Activated CD4-positive, alpha-beta T cell treated with anti-CD3 and anti-CD28 coated beads, Interleukin-2, amount 10 ng/mL, durations not matched to agents 7 days and 5 days (primary cell): ENCODE results near the gene BSN. TPM values are rescaled to one million over a fixed set of nuclear protein-coding genes. Genes with fewer than 3 reads are reported as not detected.
A peak's percentile ranks its signal among the peaks of the same experiment; 100 is the strongest.

Source experiments
- CTCF ChIA-PET: fragments of 350-600 bp; sonication (Branson Sonifier 250); formaldehyde crosslinking; loops from one replicate; lab custom pipeline; 2021; ENCODE audit warnings: antibody characterized with exemption; lab: Charles Lee
- POLR2A ChIA-PET: fragments of 350-600 bp; sonication (Branson Sonifier 250); formaldehyde crosslinking; loops from one replicate; lab custom pipeline; 2021; ENCODE audit warnings: antibody characterized with exemption; lab: Charles Lee
- DNase-seq: peaks from one replicate; pipeline ENCODE4 v3.0.0-alpha.2; 2020
- H3K27ac Mint-ChIP-seq: one replicate; pipeline ENCODE4 v1.8.0; 2021; ENCODE audit warnings: mild to moderate bottlenecking, moderate library complexity, mixed read lengths
- H3K27me3 Mint-ChIP-seq: one replicate; pipeline ENCODE4 v1.8.0; 2021; ENCODE audit warnings: mixed read lengths
- H3K36me3 Mint-ChIP-seq: one replicate; pipeline ENCODE4 v1.8.0; 2021; ENCODE audit warnings: low read depth, mixed read lengths
- H3K4me1 Mint-ChIP-seq: one replicate; pipeline ENCODE4 v1.8.0; 2021; ENCODE audit warnings: mixed read lengths
- H3K4me3 Mint-ChIP-seq: one replicate; pipeline ENCODE4 v1.8.0; 2021; ENCODE audit warnings: mild to moderate bottlenecking, moderate library complexity, mixed read lengths
- H3K9me3 Mint-ChIP-seq: one replicate; pipeline ENCODE4 v1.8.0; 2021; ENCODE audit warnings: mixed read lengths
- total RNA-seq, 2 experiments: library from RNA; stranded (reverse); gene quantifications; one replicate each; pipeline ENCODE4 v1.2.3, GENCODE V29; 2021

The BSN gene
- total RNA-seq, 2 experiments from 2014 or later, result 0.06 to 0.07 TPM

DNA sequence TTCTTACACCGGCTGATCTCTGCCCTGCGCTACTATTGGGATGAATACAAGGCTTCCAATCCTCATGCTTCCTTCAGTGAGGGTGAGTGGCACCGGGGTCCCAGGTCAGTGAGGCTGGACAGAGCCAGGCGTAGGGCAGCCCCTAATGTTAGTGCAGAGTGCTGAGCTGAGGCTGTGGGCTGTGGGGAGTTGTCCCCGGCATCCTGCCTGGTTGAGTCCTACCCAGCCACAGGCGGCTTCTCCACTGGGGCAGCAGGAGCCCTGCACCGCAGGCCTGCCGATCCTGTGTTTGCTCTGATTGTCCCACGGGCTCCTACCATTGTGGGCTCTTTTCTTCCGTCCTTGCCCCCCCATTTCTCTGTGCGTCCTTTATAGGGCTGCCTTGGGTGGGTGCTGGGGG is 148.4 kb downstream of the BSN start:
- POLR2A ChIA-PET, result no interaction called here
- H3K4me1 Mint-ChIP-seq, result no peaks in the 10 kb centered on the region

DNA sequence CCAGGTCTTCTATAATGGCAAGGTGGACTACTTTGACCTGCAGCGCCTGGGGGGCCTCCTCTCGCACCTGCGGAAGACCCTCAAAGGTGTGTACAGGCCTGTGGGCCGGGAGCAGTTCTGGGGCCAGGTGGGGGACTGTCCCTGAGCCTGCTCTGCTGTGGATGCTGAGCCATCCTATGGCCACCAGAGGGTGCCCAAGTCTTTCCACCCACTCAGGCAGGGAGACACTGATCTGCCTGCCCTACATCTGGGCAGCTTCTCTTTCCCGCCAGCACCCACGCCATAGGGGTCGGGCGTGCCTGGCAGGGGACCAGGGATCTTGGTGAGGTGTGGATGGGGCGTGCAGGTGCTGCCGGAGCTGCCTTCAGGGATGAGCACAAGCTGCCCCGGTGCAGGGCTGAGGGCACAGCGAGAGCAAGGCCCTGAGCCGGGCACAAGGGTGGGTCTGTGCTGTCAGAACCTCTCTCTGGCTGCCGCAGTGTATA is 149.2 kb downstream of the BSN start:
- no peak overlapping the region for H3K27ac Mint-ChIP-seq
- no peaks in the 10 kb centered on the region for H3K9me3 Mint-ChIP-seq
- H3K4me1 Mint-ChIP-seq, result no peaks in the 10 kb centered on the region
- H3K27me3 Mint-ChIP-seq, result no peaks in the 10 kb centered on the region
- DNase-seq, result peak; percentile 77
- no peaks in the 10 kb centered on the region for H3K36me3 Mint-ChIP-seq
- CTCF ChIA-PET, result interaction anchor here (0.6 to 1.6 kb wide), 8 partner anchors 9 to 209 kb away, joined by 3 to 5 read pairs (median 4); partner anchors contain the start of gene INKA1
- POLR2A ChIA-PET, result no interaction called here
- no peak overlapping the region for H3K4me3 Mint-ChIP-seq

More for the DNA sequence above, 148.4 kb downstream of the BSN start:
- Mint-ChIP-seq H3K27me3 (no peaks in the 10 kb centered on the region), H3K36me3 (no peaks in the 10 kb centered on the region), H3K9me3 (no peaks in the 10 kb centered on the region), H3K27ac (no peak overlapping the region), H3K4me3 (no peak overlapping the region)
- DNase-seq, result no peak
- CTCF ChIA-PET, result interaction anchor here (0.6 to 1.5 kb wide), 2 partner anchors 136 to 581 kb away, joined by 3 to 4 read pairs; no protein-coding TSS in a partner anchor

DNA sequence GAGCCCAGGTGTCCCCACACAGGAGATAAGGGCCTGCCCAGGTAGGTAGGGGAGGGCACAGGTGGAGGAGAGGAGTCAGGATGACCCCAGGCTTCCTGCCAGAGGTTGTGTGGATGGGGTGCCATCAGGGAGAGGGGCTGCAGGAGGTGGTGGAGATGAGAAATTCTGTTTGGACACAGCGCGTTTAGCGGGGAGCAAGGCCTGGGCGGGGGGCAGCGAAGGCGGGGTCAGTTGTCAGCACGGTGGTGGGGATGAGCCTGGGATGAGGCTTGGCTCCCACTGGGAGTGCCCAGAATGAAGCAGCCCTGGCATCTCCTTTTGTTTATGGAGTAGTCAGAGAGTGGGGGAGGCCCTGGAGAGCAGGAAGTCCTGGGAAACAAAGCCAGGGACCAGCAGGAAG is 149.7 kb downstream of the BSN start:
- H3K4me1 Mint-ChIP-seq, result no peaks in the 10 kb centered on the region
- no peaks in the 10 kb centered on the region for H3K9me3 Mint-ChIP-seq
- H3K36me3 Mint-ChIP-seq, result no peaks in the 10 kb centered on the region
- H3K27ac Mint-ChIP-seq, result no peak overlapping the region
- H3K4me3 Mint-ChIP-seq, result no peak overlapping the region
- no peak for DNase-seq
- ChIA-PET POLR2A (no interaction called here), CTCF (interaction anchor here (0.6 to 1.6 kb wide), 6 partner anchors 9 to 137 kb away, joined by 3 to 4 read pairs (median 4); partner anchors contain the start of gene INKA1)
- no peaks in the 10 kb centered on the region for H3K27me3 Mint-ChIP-seq

DNA sequence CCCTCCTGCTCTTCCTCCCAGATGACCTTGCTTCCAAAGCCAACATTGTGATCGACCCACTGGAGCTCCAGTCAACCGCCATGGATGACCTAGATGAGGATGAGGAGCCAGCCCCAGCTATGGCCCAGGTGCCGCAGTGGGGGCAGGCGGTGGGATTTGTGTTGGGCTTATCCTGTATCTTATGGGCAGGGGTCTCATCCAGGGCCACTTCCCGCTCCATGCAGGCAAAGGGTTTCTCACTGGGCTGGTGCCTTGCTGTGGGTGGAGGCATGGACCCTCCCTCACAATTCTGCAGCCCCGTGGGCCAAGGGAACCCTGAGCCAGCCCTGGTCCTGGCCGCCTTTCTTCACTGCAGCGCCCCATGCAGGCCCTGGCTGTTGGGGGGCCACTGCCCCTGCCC is 150.4 kb downstream of the BSN start:
- POLR2A ChIA-PET, result interaction anchor here (0.6 kb wide), 1 partner anchor 13 kb away, joined by 4 read pairs; no protein-coding TSS in a partner anchor
- Mint-ChIP-seq H3K4me3 (no peak overlapping the region), H3K27me3 (no peaks in the 10 kb centered on the region), H3K4me1 (no peaks in the 10 kb centered on the region), H3K9me3 (no peaks in the 10 kb centered on the region), H3K36me3 (no peaks in the 10 kb centered on the region), H3K27ac (no peak overlapping the region)
- CTCF ChIA-PET, result interaction anchor here (1.5 to 1.6 kb wide), 2 partner anchors 8 to 138 kb away, joined by 3 to 4 read pairs; no protein-coding TSS in a partner anchor
- DNase-seq, result no peak

DNA sequence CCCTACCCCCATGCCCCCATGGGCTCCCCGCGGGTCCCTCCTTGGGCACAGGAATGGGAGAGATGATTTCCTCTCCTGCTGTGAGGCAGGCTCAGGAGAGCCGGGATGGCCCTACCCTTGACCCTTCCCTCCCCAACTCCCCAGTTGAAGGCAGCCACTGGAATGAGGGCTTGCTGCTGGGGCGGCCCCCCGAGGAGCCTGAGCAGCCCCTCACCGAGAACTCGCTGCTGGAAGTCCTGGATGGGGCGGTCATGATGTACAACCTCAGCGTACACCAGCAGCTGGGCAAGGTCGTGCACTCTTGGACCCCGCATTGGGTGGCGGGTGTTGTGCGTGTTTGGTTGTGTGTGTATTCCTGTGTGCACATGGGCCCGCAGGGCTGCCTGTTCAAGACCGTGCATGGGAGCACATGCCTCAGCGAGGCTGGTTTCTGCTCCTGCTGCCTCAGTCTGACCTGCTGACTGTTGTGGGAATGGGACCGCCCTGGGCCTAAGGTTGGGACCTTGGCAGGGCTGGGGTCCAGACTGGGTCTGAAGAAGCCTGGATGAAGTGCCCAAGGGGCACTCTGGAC is 151.2 kb downstream of the BSN start:
- Mint-ChIP-seq H3K27ac (no peak overlapping the region), H3K27me3 (no peaks in the 10 kb centered on the region), H3K4me1 (no peaks in the 10 kb centered on the region), H3K36me3 (no peaks in the 10 kb centered on the region), H3K9me3 (no peaks in the 10 kb centered on the region), H3K4me3 (no peak overlapping the region)
- ChIA-PET CTCF (no interaction called here), POLR2A (interaction anchor here (0.6 kb wide), 1 partner anchor 11 kb away, joined by 3 read pairs; no protein-coding TSS in a partner anchor)
- no peak for DNase-seq

DNA sequence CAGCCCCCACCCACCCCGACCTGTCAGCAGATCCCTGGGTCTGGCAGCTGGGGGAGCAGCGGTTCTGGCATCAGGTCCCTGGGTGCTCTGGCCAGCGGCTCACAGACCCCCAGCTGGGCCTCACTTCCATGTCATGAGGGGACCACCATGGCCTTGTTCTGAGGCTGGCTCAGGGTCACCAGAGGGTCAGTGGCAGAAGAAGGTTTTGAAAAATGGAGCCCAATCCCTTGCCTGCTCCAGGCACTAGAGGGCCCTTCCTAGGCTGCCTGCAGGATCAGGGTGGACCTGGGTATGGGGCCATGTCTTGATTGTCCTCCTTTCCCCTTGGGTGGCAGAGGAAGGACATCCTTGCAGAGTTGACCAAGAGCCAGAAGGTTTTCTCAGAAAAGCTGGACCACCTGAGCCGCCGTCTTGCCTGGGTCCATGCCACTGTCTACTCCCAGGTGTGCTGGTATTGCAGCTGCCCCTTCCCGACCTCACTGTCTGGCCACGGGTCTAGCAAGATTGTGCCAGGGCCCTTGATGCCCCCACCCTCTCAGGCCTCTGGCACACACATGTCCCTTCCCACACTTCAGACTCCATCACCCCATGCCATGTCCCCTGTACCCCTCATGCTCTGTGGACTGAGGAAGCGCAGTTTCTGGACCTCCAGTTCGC is 152.3 kb downstream of the BSN start:
- H3K4me1 Mint-ChIP-seq, result peaks cover 5% of the 10 kb centered on the region
- no peak overlapping the region for H3K4me3 Mint-ChIP-seq
- no peaks in the 10 kb centered on the region for H3K9me3 Mint-ChIP-seq
- H3K36me3 Mint-ChIP-seq, result no peaks in the 10 kb centered on the region
- POLR2A ChIA-PET, result no interaction called here
- CTCF ChIA-PET, result interaction anchor here (0.9 kb wide), 1 partner anchor 12 kb away, joined by 3 read pairs; no protein-coding TSS in a partner anchor
- no peaks in the 10 kb centered on the region for H3K27me3 Mint-ChIP-seq
- no peak for DNase-seq
- H3K27ac Mint-ChIP-seq, result no peak overlapping the region

DNA sequence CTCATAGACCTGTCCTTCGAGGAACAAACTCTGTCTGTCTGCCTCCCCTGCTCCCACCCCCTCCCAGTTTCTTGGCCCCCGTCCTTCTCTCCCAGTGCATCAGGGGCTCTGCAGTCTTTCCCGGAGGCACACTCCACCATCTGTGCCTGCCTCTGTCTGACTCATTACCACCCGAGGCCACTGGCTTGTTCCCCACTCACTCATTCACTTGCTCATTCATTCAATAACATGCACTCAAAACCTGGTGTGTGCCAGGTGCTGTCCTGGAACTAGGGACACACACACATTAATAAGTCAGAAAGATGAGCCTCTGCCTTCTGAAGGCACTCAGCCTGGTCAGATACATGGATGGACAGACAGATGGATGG is 152.8 kb downstream of the BSN start:
- Mint-ChIP-seq H3K4me1 (peaks cover 9% of the 10 kb centered on the region), H3K9me3 (no peaks in the 10 kb centered on the region), H3K27me3 (no peaks in the 10 kb centered on the region), H3K27ac (no peak overlapping the region), H3K36me3 (peaks cover 1% of the 10 kb centered on the region), H3K4me3 (no peak overlapping the region)
- no peak for DNase-seq
- ChIA-PET CTCF (interaction anchor here (1.1 kb wide), 1 partner anchor 11 kb away, joined by 3 read pairs; no protein-coding TSS in a partner anchor), POLR2A (no interaction called here)

DNA sequence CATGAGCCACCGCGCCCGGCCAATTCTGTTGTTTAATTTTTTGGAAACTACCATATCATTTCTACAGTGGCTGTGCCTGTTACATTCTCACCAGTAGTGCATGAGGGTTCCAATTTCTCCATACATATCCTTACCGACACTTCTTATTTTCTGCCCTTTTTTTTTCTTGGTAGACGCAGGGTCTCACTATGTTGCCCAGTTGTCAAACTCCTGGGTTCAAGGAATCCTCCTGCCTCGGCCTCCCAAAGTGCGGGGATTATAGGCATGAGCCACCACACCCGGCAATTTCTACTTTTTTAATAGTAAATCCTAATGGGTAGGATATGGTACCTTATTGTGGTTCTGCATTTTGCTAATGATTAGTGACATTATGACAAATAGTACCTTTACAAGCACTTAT is 155.6 kb downstream of the BSN start:
- Mint-ChIP-seq H3K27ac (no peak overlapping the region), H3K27me3 (no peaks in the 10 kb centered on the region), H3K36me3 (peaks cover 1% of the 10 kb centered on the region), H3K4me1 (peaks cover 23% of the 10 kb centered on the region), H3K9me3 (no peaks in the 10 kb centered on the region), H3K4me3 (no peak overlapping the region)
- CTCF ChIA-PET, result no interaction called here
- POLR2A ChIA-PET, result no interaction called here
- no peak for DNase-seq

DNA sequence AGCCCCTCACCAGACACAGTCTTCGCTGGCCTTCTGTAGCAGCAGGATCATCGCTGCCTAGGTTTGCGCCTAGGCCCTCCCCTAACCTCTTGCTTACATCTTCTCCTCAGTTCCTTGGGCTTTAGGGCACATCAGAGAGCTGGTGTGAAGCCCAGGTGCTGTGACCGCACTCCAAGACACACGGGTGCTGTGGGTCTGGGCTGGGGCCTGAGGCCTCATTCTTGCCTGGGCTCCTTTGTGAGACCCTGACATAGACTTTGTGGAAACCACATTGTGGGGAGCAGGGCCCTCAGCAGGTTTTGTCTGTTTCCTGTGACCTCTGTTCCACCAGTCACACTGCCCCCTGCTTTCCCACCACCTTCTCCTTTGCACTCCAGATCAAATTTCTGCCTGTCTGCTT is 157.2 kb downstream of the BSN start:
- peaks cover 23% of the 10 kb centered on the region for H3K4me1 Mint-ChIP-seq
- no peak for DNase-seq
- ChIA-PET CTCF (interaction anchor here (0.6 to 2.5 kb wide), 3 partner anchors 10 to 638 kb away, joined by 3 to 11 read pairs (median 4); no protein-coding TSS in a partner anchor), POLR2A (no interaction called here)
- H3K4me3 Mint-ChIP-seq, result no peak overlapping the region
- peak overlapping the region; percentile 47 for H3K27ac Mint-ChIP-seq
- H3K36me3 Mint-ChIP-seq, result peaks cover 1% of the 10 kb centered on the region
- no peaks in the 10 kb centered on the region for H3K27me3 Mint-ChIP-seq
- H3K9me3 Mint-ChIP-seq, result no peaks in the 10 kb centered on the region

DNA sequence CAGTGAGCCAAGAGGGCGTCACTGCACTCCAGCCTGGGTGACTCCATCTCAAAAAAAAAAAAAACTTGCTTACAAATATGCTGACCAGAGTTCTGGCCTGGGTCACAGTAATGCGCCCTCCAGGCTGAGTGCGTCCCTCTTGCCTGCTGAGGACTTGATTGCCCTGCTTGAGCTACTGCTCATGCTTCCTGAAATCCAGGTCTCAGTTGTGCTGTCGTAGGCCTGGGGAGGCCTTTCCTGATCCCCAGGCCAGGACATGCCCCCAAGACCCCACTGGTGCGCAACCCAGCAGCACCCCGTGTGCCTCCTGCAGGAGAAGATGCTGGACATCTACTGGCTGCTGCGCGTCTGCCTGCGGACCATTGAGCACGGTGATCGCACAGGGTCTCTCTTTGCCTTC is 157.9 kb downstream of the BSN start:
- Mint-ChIP-seq H3K9me3 (no peaks in the 10 kb centered on the region), H3K4me1 (peaks cover 23% of the 10 kb centered on the region), H3K4me3 (no peak overlapping the region), H3K27me3 (no peaks in the 10 kb centered on the region), H3K27ac (peak overlapping the region; percentile 77), H3K36me3 (peaks cover 1% of the 10 kb centered on the region)
- CTCF ChIA-PET, result interaction anchor here (0.6 to 2.5 kb wide), 3 partner anchors 9 to 638 kb away, joined by 3 to 11 read pairs (median 3); no protein-coding TSS in a partner anchor
- POLR2A ChIA-PET, result no interaction called here
- DNase-seq, result no peak

DNA sequence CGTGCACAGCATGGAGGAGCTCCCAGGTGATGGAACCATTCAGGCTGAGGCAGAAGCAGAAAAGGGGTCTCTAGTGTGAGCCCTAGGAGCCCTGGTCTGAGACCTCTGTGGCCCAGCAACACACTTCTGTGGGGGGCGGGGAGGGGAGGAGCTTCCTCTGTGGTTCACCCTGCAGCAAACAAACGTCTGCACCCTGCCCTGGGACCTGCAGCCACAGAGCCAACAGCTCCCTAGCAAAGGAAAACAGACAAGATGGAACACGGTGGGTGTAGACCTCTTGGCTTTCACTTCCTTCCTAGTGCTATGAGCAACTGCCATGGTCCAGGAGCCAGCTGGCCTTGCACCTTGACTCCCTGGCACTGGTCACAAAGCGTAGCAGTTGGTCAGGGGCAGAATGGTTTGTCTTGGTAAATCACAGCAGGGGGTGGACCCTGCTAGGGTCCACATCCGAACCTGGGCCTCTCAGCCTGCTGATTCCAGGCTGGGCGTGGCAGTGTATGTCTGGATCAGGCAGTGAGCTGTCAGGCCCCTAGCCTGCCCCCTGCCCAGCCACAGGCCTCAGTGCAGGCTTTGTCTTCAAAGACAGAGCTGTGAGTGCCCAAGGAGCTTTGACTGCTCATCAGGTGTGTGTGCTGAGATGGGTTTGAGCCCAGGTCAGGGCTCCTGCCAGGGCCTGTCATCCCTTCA is 158.5 kb downstream of the BSN start:
- peak overlapping the region; percentile 77 for H3K27ac Mint-ChIP-seq
- peaks cover 1% of the 10 kb centered on the region for H3K36me3 Mint-ChIP-seq
- DNase-seq, result no peak
- no peaks in the 10 kb centered on the region for H3K27me3 Mint-ChIP-seq
- peaks cover 23% of the 10 kb centered on the region for H3K4me1 Mint-ChIP-seq
- H3K4me3 Mint-ChIP-seq, result no peak overlapping the region
- H3K9me3 Mint-ChIP-seq, result no peaks in the 10 kb centered on the region
- ChIA-PET POLR2A (no interaction called here), CTCF (interaction anchor here (0.9 to 2.5 kb wide), 3 partner anchors 8 to 12 kb away, joined by 3 to 11 read pairs (median 4); no protein-coding TSS in a partner anchor)

DNA sequence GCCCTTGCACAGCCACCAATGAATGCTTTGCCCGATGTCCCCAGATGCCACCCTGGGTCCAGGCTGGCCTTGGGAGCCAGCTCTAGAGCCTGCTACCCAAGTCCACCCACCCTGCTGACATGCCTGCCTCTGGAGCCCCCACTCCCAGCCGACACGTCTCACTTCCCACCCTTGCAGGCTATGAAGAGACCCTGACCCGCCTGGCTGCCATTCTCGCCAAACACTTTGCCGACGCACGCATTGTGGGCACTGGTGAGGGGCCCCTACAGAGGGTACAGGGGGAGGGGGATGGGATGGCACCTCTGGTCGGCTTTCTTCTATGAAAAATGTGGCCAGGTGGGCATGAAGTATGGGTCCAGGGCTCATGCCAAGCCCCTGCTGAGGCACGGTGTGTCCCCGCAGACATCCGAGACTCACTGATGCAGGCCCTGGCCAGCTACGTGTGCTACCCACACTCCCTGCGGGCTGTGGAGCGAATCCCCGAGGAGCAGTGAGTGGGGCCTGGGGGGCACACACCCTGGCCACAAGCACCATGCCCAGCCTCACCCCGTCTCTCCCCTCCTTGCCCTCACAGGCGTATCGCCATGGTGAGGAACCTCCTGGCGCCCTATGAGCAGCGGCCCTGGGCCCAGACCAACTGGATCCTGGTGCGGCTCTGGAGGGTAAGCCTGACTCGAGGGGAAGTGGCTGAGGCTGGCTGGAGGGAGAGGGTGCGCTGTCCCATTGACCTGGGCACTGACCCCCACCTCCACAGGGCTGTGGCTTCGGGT is 159.2 kb downstream of the BSN start:
- DNase-seq, result no peak
- ChIA-PET CTCF (interaction anchor here (0.9 to 2.5 kb wide), 3 partner anchors 8 to 13 kb away, joined by 3 to 11 read pairs (median 4); no protein-coding TSS in a partner anchor), POLR2A (no interaction called here)
- Mint-ChIP-seq H3K27me3 (no peaks in the 10 kb centered on the region), H3K27ac (no peak overlapping the region), H3K4me1 (peaks cover 24% of the 10 kb centered on the region), H3K36me3 (peaks cover 1% of the 10 kb centered on the region), H3K4me3 (no peak overlapping the region), H3K9me3 (no peaks in the 10 kb centered on the region)
